H1 (cell line): ENCODE results near the gene RAD52. TPM values are rescaled to one million over a fixed set of nuclear protein-coding genes. Genes with fewer than 3 reads are reported as not detected.

Source experiments
- CTCF ChIA-PET: fragments of 300-600 bp; sonication (Branson Sonifier 250); formaldehyde crosslinking; loops from one replicate; lab custom pipeline; 2021; ENCODE audit not compliant: partially characterized antibody; lab: Charles Lee
- POLR2A ChIA-PET: fragments of 300-600 bp; sonication (Branson Sonifier 250); formaldehyde crosslinking; loops from one replicate; lab custom pipeline; 2021; ENCODE audit warnings: inconsistent platforms; ENCODE audit not compliant: partially characterized antibody; lab: Charles Lee
- DNase-seq, 2 experiments: peaks; one replicate each; pipeline versions ENCODE4 v3.0.0 to v3.0.0-alpha.2; 2010 to 2022; ENCODE audit warnings: low spot score in 2 of 2, low read depth in 1 of 2, mixed read lengths in 1 of 2
- FAIRE-seq: peaks from 2 replicates; lab custom pipeline; 2011; peaks lifted over from hg19 to GRCh38; lab: Jason Lieb, UNC
- H2AFZ ChIP-seq: 2 replicates; pipeline ENCODE4 v1.8.1; 2012; ENCODE audit warnings: low read length, inconsistent platforms
- H2AK5ac ChIP-seq: 2 replicates; pipeline ENCODE4 v1.6.1; 2013; ENCODE audit warnings: low read depth, low read length
- H2BK120ac ChIP-seq: replicated peaks from 2 replicates; pipeline ENCODE3; 2013; ENCODE audit warnings: low read depth, low read length, inconsistent platforms
- H2BK12ac ChIP-seq: 2 replicates; pipeline ENCODE4 v1.6.1; 2013; ENCODE audit warnings: low read depth, low read length
- H2BK15ac ChIP-seq: 2 replicates; pipeline ENCODE4 v1.6.1; 2013; ENCODE audit warnings: low read length
- H2BK20ac ChIP-seq: 2 replicates; pipeline ENCODE4 v1.6.1; 2013; ENCODE audit warnings: low read length
- H2BK5ac ChIP-seq: 2 replicates; pipeline ENCODE4 v1.6.1; 2013; ENCODE audit warnings: low read depth, low read length
- H3K14ac ChIP-seq: 2 replicates; pipeline ENCODE4 v1.6.1; 2013; ENCODE audit warnings: inconsistent platforms; ENCODE audit not compliant: insufficient read length
- H3K18ac ChIP-seq: 2 replicates; pipeline ENCODE4 v1.6.1; 2013; ENCODE audit warnings: low read length; ENCODE audit errors: extremely low read depth
- H3K23ac ChIP-seq: 2 replicates; pipeline ENCODE4 v1.6.1; 2013; ENCODE audit warnings: inconsistent platforms; ENCODE audit not compliant: insufficient read length
- H3K23me2 ChIP-seq: 2 replicates; pipeline ENCODE4 v1.6.1; 2013; ENCODE audit warnings: low read depth, low read length
- H3K27ac ChIP-seq: 2 replicates; pipeline ENCODE4 v1.6.1; 2011; ENCODE audit warnings: low read depth, low read length, inconsistent platforms
- H3K27me3 ChIP-seq, 4 experiments: replicated peaks in 1 of 4; 1 replicate in 1 of 4; 2 replicates in 3 of 4; pipeline versions ENCODE4 v1.6.1 to v1.8.1; 2011 to 2013; ENCODE audit warnings: low read length in 3 of 4, mild to moderate bottlenecking in 3 of 4, inconsistent platforms in 2 of 4, mixed read lengths in 2 of 4, moderate library complexity in 1 of 4; ENCODE audit not compliant: control insufficient read depth in 3 of 4, insufficient read depth in 3 of 4; ENCODE audit errors: extremely low read depth in 1 of 4
- H3K36me3 ChIP-seq, 4 experiments: 2 replicates each; pipeline versions ENCODE4 v1.6.1 to v1.8.1; 2011 to 2013; ENCODE audit warnings: mild to moderate bottlenecking in 4 of 4, low read length in 3 of 4, moderate library complexity in 2 of 4, control low read depth in 1 of 4, inconsistent platforms in 1 of 4; ENCODE audit not compliant: insufficient read depth in 4 of 4, control insufficient read depth in 2 of 4
- H3K4ac ChIP-seq: replicated peaks from 2 replicates; pipeline ENCODE3; 2013; ENCODE audit warnings: low read length, low read depth, mixed read lengths, inconsistent platforms; ENCODE audit not compliant: insufficient read length
- H3K4me1 ChIP-seq, 4 experiments: replicated peaks in 1 of 4; 1 replicate in 1 of 4; 2 replicates in 3 of 4; pipeline versions ENCODE4 v1.6.1 to v1.8.1; 2011 to 2013; ENCODE audit warnings: low read length in 3 of 4, inconsistent platforms in 2 of 4, mixed read lengths in 1 of 4; ENCODE audit not compliant: insufficient read depth in 4 of 4, control insufficient read depth in 3 of 4
- H3K4me2 ChIP-seq, 2 experiments: 2 replicates each; pipeline versions ENCODE4 v1.6.1 to v1.8.1; 2011 to 2013; ENCODE audit warnings: low read depth in 2 of 2, low read length in 2 of 2, control low read depth in 1 of 2, inconsistent platforms in 1 of 2, mild to moderate bottlenecking in 1 of 2; ENCODE audit not compliant: insufficient read depth in 1 of 2
- H3K4me3 ChIP-seq, 4 experiments: fragments of 200-600, 300-600 bp in 1 of 4; sonication (generic), shearing (Covaris generic), sonication (Bioruptor Twin) in 1 of 4; 2 replicates each; pipeline versions ENCODE4 v1.5.1 to v1.8.1; 2011 to 2016; ENCODE audit warnings: low read length in 4 of 4, low read depth in 3 of 4, control low read depth in 2 of 4, inconsistent platforms in 2 of 4, mild to moderate bottlenecking in 2 of 4, mixed read lengths in 1 of 4, moderate library complexity in 1 of 4; ENCODE audit not compliant: insufficient read depth in 2 of 4; ENCODE audit errors: extremely low read depth in 1 of 4
- H3K56ac ChIP-seq: replicated peaks from 2 replicates; pipeline ENCODE3; 2013; ENCODE audit warnings: low read depth, mild to moderate bottlenecking, mixed read lengths, low read length, inconsistent platforms; ENCODE audit not compliant: insufficient read length
- H3K79me1 ChIP-seq: 2 replicates; pipeline ENCODE4 v1.6.1; 2013; ENCODE audit warnings: low read depth, low read length, control low read depth
- H3K79me2 ChIP-seq, 2 experiments: 2 replicates each; pipeline versions ENCODE4 v1.6.1 to v1.8.1; 2012 to 2013; ENCODE audit warnings: low read length in 2 of 2, mild to moderate bottlenecking in 2 of 2, inconsistent platforms in 1 of 2; ENCODE audit not compliant: insufficient read depth in 2 of 2, control insufficient read depth in 1 of 2
- H3K9ac ChIP-seq, 4 experiments: replicated peaks in 1 of 4; 1 replicate in 1 of 4; 2 replicates in 3 of 4; pipeline versions ENCODE4 v1.6.1 to v1.8.1; 2011 to 2013; ENCODE audit warnings: low read depth in 3 of 4, low read length in 3 of 4, control low read depth in 2 of 4, mild to moderate bottlenecking in 2 of 4, moderate library complexity in 2 of 4, inconsistent platforms in 1 of 4; ENCODE audit errors: extremely low read depth in 1 of 4
- H3K9me3 ChIP-seq, 2 experiments: 2 replicates each; pipeline versions ENCODE4 v1.6.1 to v1.8.1; 2012 to 2013; ENCODE audit warnings: mild to moderate bottlenecking in 2 of 2, moderate library complexity in 2 of 2, control low read depth in 1 of 2, inconsistent platforms in 1 of 2, low read depth in 1 of 2, low read length in 1 of 2, mixed read lengths in 1 of 2; ENCODE audit not compliant: insufficient read depth in 2 of 2
- H4K20me1 ChIP-seq, 2 experiments: replicated peaks in 1 of 2; 2 replicates each; pipeline versions ENCODE3 to v1.8.1; 2011 to 2013; ENCODE audit warnings: inconsistent platforms in 2 of 2, low read length in 2 of 2, mild to moderate bottlenecking in 1 of 2; ENCODE audit not compliant: insufficient read depth in 2 of 2, control insufficient read depth in 1 of 2
- H4K5ac ChIP-seq: 2 replicates; pipeline ENCODE4 v1.6.1; 2013; ENCODE audit warnings: low read length, low read depth, mixed read lengths, inconsistent platforms; ENCODE audit not compliant: insufficient read length
- H4K8ac ChIP-seq: 2 replicates; pipeline ENCODE4 v1.8.0; 2013; ENCODE audit warnings: mild to moderate bottlenecking, moderate library complexity, low read length, inconsistent platforms; ENCODE audit not compliant: insufficient read depth; ENCODE audit errors: extremely low read depth
- H4K91ac ChIP-seq: replicated peaks from 2 replicates; pipeline ENCODE3; 2013; ENCODE audit warnings: low read length, mixed read lengths, inconsistent platforms; ENCODE audit not compliant: insufficient read length
- CTCF ChIP-seq, 3 experiments: IDR thresholded peaks; 1 replicate in 2 of 3; 2 replicates in 1 of 3; pipeline versions ENCODE4 v1.5.1 to v1.6.1; 2011; ENCODE audit warnings: low read length in 3 of 3, mild to moderate bottlenecking in 3 of 3, inconsistent platforms in 2 of 3, low read depth in 1 of 3, moderate library complexity in 1 of 3; ENCODE audit not compliant: insufficient read depth in 1 of 3; ENCODE audit errors: control extremely low read depth in 1 of 3
- EP300 ChIP-seq, 2 experiments: IDR thresholded peaks; 1 replicate in 1 of 2; 2 replicates in 1 of 2; pipeline ENCODE4 v1.6.1; 2011 to 2012; ENCODE audit warnings: low read depth in 2 of 2, low read length in 2 of 2, mild to moderate bottlenecking in 2 of 2, borderline replicate concordance in 1 of 2, inconsistent platforms in 1 of 2, moderate library complexity in 1 of 2
- FOSL1 ChIP-seq: IDR thresholded peaks from 2 replicates; pipeline ENCODE4 v1.6.1; 2011; ENCODE audit warnings: mild to moderate bottlenecking, low read depth, low read length, moderate library complexity; ENCODE audit not compliant: insufficient read depth
- KDM1A ChIP-seq: fragments of 200-600, 300-600 bp; sonication (generic); IDR thresholded peaks from 2 replicates; pipeline ENCODE4 v1.7.1; 2016; ENCODE audit warnings: mild to moderate bottlenecking, low read length, borderline replicate concordance
- NRF1 ChIP-seq: IDR thresholded peaks from 2 replicates; pipeline ENCODE4 v1.6.1; 2011; ENCODE audit warnings: mild to moderate bottlenecking, low read depth, low read length, improper control_type of control experiment
- POLR2A ChIP-seq, 2 experiments: IDR thresholded peaks; 1 replicate in 1 of 2; 2 replicates in 1 of 2; pipeline ENCODE4 v1.6.1; 2011; ENCODE audit warnings: low read depth in 2 of 2, low read length in 2 of 2, mild to moderate bottlenecking in 2 of 2; ENCODE audit errors: control extremely low read depth in 1 of 2
- POU5F1 ChIP-seq: IDR thresholded peaks from 2 replicates; pipeline ENCODE4 v1.6.1; 2011; ENCODE audit warnings: low read depth, mild to moderate bottlenecking, low read length, moderate library complexity
- SP1 ChIP-seq: IDR thresholded peaks from 2 replicates; pipeline ENCODE4 v1.6.1; 2011; ENCODE audit warnings: low read depth, low read length
- TAF7 ChIP-seq: optimal IDR thresholded peaks from 2 replicates; pipeline ENCODE3; 2011; ENCODE audit warnings: low read depth, mild to moderate bottlenecking, inconsistent platforms, low read length, moderate library complexity, borderline replicate concordance
- TEAD4 ChIP-seq: IDR thresholded peaks from 2 replicates; pipeline ENCODE4 v1.6.1; 2012; ENCODE audit warnings: low read depth, low read length, inconsistent platforms, mixed read lengths
- WGBS, 2 experiments: shearing (Covaris generic) in 1 of 2; methylation state at CpG; one replicate each; pipeline versions ENCODE4 v1.1.6 to v1.1.7; 2013 to 2015; ENCODE audit warnings: low lambda C conversion rate in 2 of 2, mixed read lengths in 2 of 2, inconsistent platforms in 1 of 2, low coverage in 1 of 2, missing lambda C conversion rate in 1 of 2; ENCODE audit not compliant: insufficient replicate concordance in 2 of 2, insufficient coverage in 1 of 2, insufficient read length in 1 of 2; ENCODE audit errors: extremely low coverage in 1 of 2, missing lambda C conversion rate in 1 of 2; 5-methylcytosine and 5-hydroxymethylcytosine counted together
- polyA plus RNA-seq, 7 experiments: library from polyadenylated mRNA; depleted of rRNA in 3 of 7; stranded (reverse) in 5 of 7; unstranded in 2 of 7; fragments of >200 nt in 5 of 7; fragments of 200-250 nt in 2 of 7; gene quantifications; 1 replicate in 5 of 7; 2 replicates in 1 of 7; 4 replicates in 1 of 7; pipeline versions ENCODE4 v1.2.1 to v1.2.3, GENCODE V29; 2011 to 2013; ENCODE audit warnings: missing spikeins in 2 of 7, mixed read lengths in 2 of 7
- total RNA-seq: library from RNA; stranded (reverse); fragmentation: NEBNext Ultra II Directional; extraction: Animal tissue kit (Norgen Biotek cat#: 25700); gene quantifications from 2 replicates; pipeline ENCODE4 v1.2.1, GENCODE V29; 2021

RAD52 gene
- total and polyA plus RNA-seq, 2 of the 8 experiments (the other 6 are each of a cell fraction or from before 2014, with no cell fraction given): 12.5 to 14.3 TPM

- H2BK5ac ChIP-seq: no peak overlapping the region
- DNase-seq: no peak
- no peak overlapping the region for H3K23ac ChIP-seq
- H4K20me1 ChIP-seq: peaks cover 2 to 3% of the 10 kb centered on the region in 2 experiments
- H2BK15ac ChIP-seq: no peak overlapping the region
- peaks cover 7% of the 10 kb centered on the region; the same call in 1 of the 2 replicates for H3K79me1 ChIP-seq
- H4K5ac ChIP-seq: no peak overlapping the region
- FAIRE-seq: no peak
- H3K79me2 ChIP-seq: peaks cover 0 to 64% of the 10 kb centered on the region in 2 experiments; a peak in 3 of 4 replicates
- no peak overlapping the region for H2BK120ac ChIP-seq
- no peak overlapping the region for H4K8ac ChIP-seq
- H3K9me3 ChIP-seq: no peaks in the 10 kb centered on the region
- H2AFZ ChIP-seq: no peak overlapping the region
- no peak overlapping the region for H3K4ac ChIP-seq
- no peak overlapping the region for H3K4me2 ChIP-seq
- WGBS, 2 experiments: 90% methylated on average over 1 of the region's 1 CpG; no CpG with 5 or more reads in 1 of the 2 experiments
- H4K91ac ChIP-seq: no peak overlapping the region
- no peak overlapping the region for H3K18ac ChIP-seq
- H3K36me3 ChIP-seq: no peaks in the 10 kb centered on the region
- no peaks in the 10 kb centered on the region for H3K27me3 ChIP-seq
- ChIA-PET CTCF (interaction anchor here (0.7 kb wide), 1 partner anchor 95 kb away, joined by 3 read pairs; no protein-coding TSS in a partner anchor), POLR2A (no interaction called here)
- no peak overlapping the region for H3K27ac ChIP-seq
- no peak overlapping the region for H3K4me3 ChIP-seq
- H2AK5ac ChIP-seq: no peak overlapping the region
- no peak overlapping the region for H3K9ac ChIP-seq
- H2BK12ac ChIP-seq: no peak overlapping the region
- no peak overlapping the region for H3K56ac ChIP-seq
- H2BK20ac ChIP-seq: no peak overlapping the region
- no peaks in the 10 kb centered on the region for H3K23me2 ChIP-seq
- H3K14ac ChIP-seq: no peak overlapping the region
- peaks cover 0 to under 1% (median under 1%) of the 10 kb centered on the region in 4 experiments; a peak in 2 of 7 replicates for H3K4me1 ChIP-seq
- TF ChIP-seq KDM1A (no peak), TEAD4 (no peak), FOSL1 (no peak), CTCF (IDR thresholded peaks at IDR 0.05; ENCODE audit: control extremely low read depth in 1 of 3, insufficient read depth in 1 of 3, low read depth in 1 of 3, low read length in 3 of 3) (no peak), EP300 (IDR thresholded peaks at IDR 0.05; ENCODE audit: borderline replicate concordance in 1 of 2, low read depth in 2 of 2, low read length in 2 of 2) (no peak), POU5F1 (no peak), TAF7 (no peak), NRF1 (no peak), SP1 (no peak), POLR2A (IDR thresholded peaks at IDR 0.05; ENCODE audit: control extremely low read depth in 1 of 2, low read depth in 2 of 2, low read length in 2 of 2) (no peak)
Observed at GRCh38 chr12:997505-997904, 48.0 kb upstream of the RAD52 start.
